Mesendoderm (in vitro differentiated cells): Measurements from ENCODE around the gene FXN.
A peak's percentile ranks its signal among the peaks of the same experiment; 100 is the strongest.

ENCODE experiments used
- DNase-seq: peaks from one replicate; pipeline ENCODE4 v3.0.0; 2013
- H2AK5ac ChIP-seq: 2 replicates; pipeline ENCODE4 v1.6.1; 2013; ENCODE audit warnings: low read length, inconsistent platforms
- H2BK120ac ChIP-seq: 2 replicates; pipeline ENCODE4 v1.6.1; 2013; ENCODE audit warnings: low read depth, mild to moderate bottlenecking, low read length, moderate library complexity, mixed read lengths
- H2BK15ac ChIP-seq: replicated peaks from 2 replicates; pipeline ENCODE4 v1.6.1; 2013; ENCODE audit warnings: low read depth, mild to moderate bottlenecking, moderate library complexity
- H2BK5ac ChIP-seq: 2 replicates; pipeline ENCODE4 v1.6.1; 2013; ENCODE audit warnings: low read length, inconsistent platforms
- H3K18ac ChIP-seq: 2 replicates; pipeline ENCODE4 v1.6.1; 2013; ENCODE audit warnings: mild to moderate bottlenecking, low read length, mixed read lengths
- H3K23ac ChIP-seq: one replicate; pipeline ENCODE4 v1.6.1; 2013; ENCODE audit warnings: low read length
- H3K27ac ChIP-seq: 2 replicates; pipeline ENCODE4 v1.5.1; 2013; ENCODE audit warnings: low read depth, mild to moderate bottlenecking, inconsistent platforms, low read length, moderate library complexity
- H3K27me3 ChIP-seq: 2 replicates; pipeline ENCODE4 v1.6.1; 2013; ENCODE audit warnings: low read length, control low read depth, mild to moderate bottlenecking, inconsistent platforms; ENCODE audit not compliant: insufficient read depth, poor library complexity
- H3K36me3 ChIP-seq: 2 replicates; pipeline ENCODE4 v1.6.1; 2013; ENCODE audit warnings: low read length, inconsistent platforms; ENCODE audit not compliant: control insufficient read depth, insufficient read depth
- H3K4ac ChIP-seq: one replicate; pipeline ENCODE4 v1.6.1; 2013; ENCODE audit warnings: low read depth, mild to moderate bottlenecking, low read length, moderate library complexity
- H3K4me1 ChIP-seq: 2 replicates; pipeline ENCODE4 v1.6.1; 2013; ENCODE audit warnings: low read depth, low read length, inconsistent platforms; ENCODE audit not compliant: control insufficient read depth
- H3K4me2 ChIP-seq: 2 replicates; pipeline ENCODE4 v1.6.1; 2013; ENCODE audit warnings: low read length
- H3K4me3 ChIP-seq: 2 replicates; pipeline ENCODE4 v1.5.1; 2013; ENCODE audit warnings: mild to moderate bottlenecking, low read length
- H3K56ac ChIP-seq: one replicate; pipeline ENCODE4 v1.6.1; 2013; ENCODE audit warnings: low read length
- H3K79me1 ChIP-seq: 2 replicates; pipeline ENCODE4 v1.6.1; 2013; ENCODE audit warnings: low read length, inconsistent platforms
- H3K79me2 ChIP-seq: 2 replicates; pipeline ENCODE4 v1.6.1; 2013; ENCODE audit warnings: mild to moderate bottlenecking, low read length; ENCODE audit not compliant: control insufficient read depth, insufficient read depth
- H3K9ac ChIP-seq: 2 replicates; pipeline ENCODE4 v1.6.1; 2013; ENCODE audit warnings: low read length, inconsistent platforms
- H4K5ac ChIP-seq: one replicate; pipeline ENCODE4 v1.6.1; 2013; ENCODE audit warnings: low read length
- H4K8ac ChIP-seq: one replicate; pipeline ENCODE4 v1.6.1; 2013; ENCODE audit warnings: low read depth, mild to moderate bottlenecking, control low read depth, low read length, moderate library complexity
- WGBS: extraction: QIAGEN DNeasy Blood & Tissue Kit; methylation state at CpG from one replicate; pipeline ENCODE4 v1.1.7; 2013; ENCODE audit warnings: low lambda C conversion rate, missing lambda C conversion rate; ENCODE audit not compliant: insufficient coverage; ENCODE audit errors: extremely low coverage; 5-methylcytosine and 5-hydroxymethylcytosine counted together

The FXN gene

GRCh38 chr9:69086769-69087168 lies 51.2 kb downstream of the FXN start:
- H2BK15ac ChIP-seq = no peak overlapping the region
- H2BK120ac ChIP-seq = no peak overlapping the region
- H3K79me1 ChIP-seq = no peaks in the 10 kb centered on the region
- no peak overlapping the region for H4K8ac ChIP-seq
- no peak overlapping the region for H3K23ac ChIP-seq
- H3K56ac ChIP-seq = no peak overlapping the region
- no peak overlapping the region for H3K27ac ChIP-seq
- no peaks in the 10 kb centered on the region for H3K36me3 ChIP-seq
- H2BK5ac ChIP-seq = no peak overlapping the region
- no peak overlapping the region for H2AK5ac ChIP-seq
- H3K27me3 ChIP-seq = no peaks in the 10 kb centered on the region
- no peak overlapping the region for H3K9ac ChIP-seq
- no peak overlapping the region for H3K4me2 ChIP-seq
- H3K4me3 ChIP-seq = no peak overlapping the region
- H3K18ac ChIP-seq = no peak overlapping the region
- H3K79me2 ChIP-seq = no peaks in the 10 kb centered on the region
- H3K4me1 ChIP-seq = peaks cover 11% of the 10 kb centered on the region
- H4K5ac ChIP-seq = no peak overlapping the region
- WGBS = no CpG with 5 or more reads among the region's 2 CpGs
- DNase-seq = no peak
- H3K4ac ChIP-seq = no peak overlapping the region

GRCh38 chr9:69089082-69089481 lies 53.5 kb downstream of the FXN start:
- no peak overlapping the region for H2BK15ac ChIP-seq
- no peaks in the 10 kb centered on the region for H3K79me1 ChIP-seq
- no CpG with 5 or more reads among the region's 5 CpGs for WGBS
- H3K4me3 ChIP-seq = no peak overlapping the region
- H3K9ac ChIP-seq = no peak overlapping the region
- no peaks in the 10 kb centered on the region for H3K36me3 ChIP-seq
- peak overlapping the region; percentile 80 for H3K27ac ChIP-seq
- H3K27me3 ChIP-seq = no peaks in the 10 kb centered on the region
- peaks cover 11% of the 10 kb centered on the region for H3K4me1 ChIP-seq
- H3K23ac ChIP-seq = no peak overlapping the region
- peak overlapping the region; percentile 15 for H2BK5ac ChIP-seq
- H3K18ac ChIP-seq = peak overlapping the region; percentile 76
- H3K56ac ChIP-seq = no peak overlapping the region
- no peak overlapping the region for H2BK120ac ChIP-seq
- no peak overlapping the region for H3K4ac ChIP-seq
- DNase-seq = peak; percentile 17
- no peaks in the 10 kb centered on the region for H3K79me2 ChIP-seq
- no peak overlapping the region for H4K8ac ChIP-seq
- H2AK5ac ChIP-seq = no peak overlapping the region
- H3K4me2 ChIP-seq = no peak overlapping the region
- no peak overlapping the region for H4K5ac ChIP-seq

GRCh38 chr9:69089491-69089890 lies 53.9 kb downstream of the FXN start:
- Histone ChIP-seq H3K27me3 (no peaks in the 10 kb centered on the region), H3K4ac (no peak overlapping the region), H2BK5ac (no peak overlapping the region), H2AK5ac (no peak overlapping the region), H4K8ac (no peak overlapping the region), H3K56ac (no peak overlapping the region), H2BK15ac (peak overlapping the region; percentile 77), H3K36me3 (no peaks in the 10 kb centered on the region), H3K18ac (peak overlapping the region; percentile 76), H3K9ac (no peak overlapping the region), H3K23ac (peak overlapping the region; percentile 15), H3K79me1 (no peaks in the 10 kb centered on the region), H3K4me1 (peaks cover 11% of the 10 kb centered on the region), H3K79me2 (no peaks in the 10 kb centered on the region), H2BK120ac (peak overlapping the region; percentile 95), H3K4me3 (no peak overlapping the region), H3K4me2 (no peak overlapping the region), H3K27ac (peak overlapping the region; percentile 80), H4K5ac (no peak overlapping the region)
- no CpG with 5 or more reads among the region's 9 CpGs for WGBS
- peak; percentile 64 for DNase-seq

GRCh38 chr9:69090140-69090750 lies 54.7 kb downstream of the FXN start:
- Histone ChIP-seq H2AK5ac (no peak overlapping the region), H3K36me3 (no peaks in the 10 kb centered on the region), H3K9ac (peak overlapping the region; percentile 36), H3K18ac (peak overlapping the region; percentile 76), H4K8ac (no peak overlapping the region), H3K4me1 (peaks cover 11% of the 10 kb centered on the region), H3K79me1 (no peaks in the 10 kb centered on the region), H3K56ac (peak overlapping the region; percentile 25), H2BK120ac (peak overlapping the region; percentile 95), H3K27ac (peak overlapping the region; percentile 80), H3K79me2 (no peaks in the 10 kb centered on the region), H3K4me3 (no peak overlapping the region), H3K4ac (peak overlapping the region; percentile 52), H3K23ac (no peak overlapping the region), H3K4me2 (peak overlapping the region; percentile 23), H2BK15ac (peak overlapping the region; percentile 77), H2BK5ac (peak overlapping the region; percentile 14), H3K27me3 (no peaks in the 10 kb centered on the region), H4K5ac (no peak overlapping the region)
- DNase-seq = peak; percentile 80
- no CpG with 5 or more reads among the region's 4 CpGs for WGBS

GRCh38 chr9:69090946-69091345 lies 55.4 kb downstream of the FXN start:
- Histone ChIP-seq H2AK5ac (no peak overlapping the region), H3K23ac (no peak overlapping the region), H3K18ac (no peak overlapping the region), H3K4me3 (no peak overlapping the region), H3K4me1 (peaks cover 11% of the 10 kb centered on the region), H3K4me2 (no peak overlapping the region), H3K79me2 (no peaks in the 10 kb centered on the region), H4K5ac (no peak overlapping the region), H3K9ac (no peak overlapping the region), H3K27me3 (no peaks in the 10 kb centered on the region), H2BK5ac (no peak overlapping the region), H2BK120ac (no peak overlapping the region), H3K79me1 (no peaks in the 10 kb centered on the region), H3K4ac (no peak overlapping the region), H2BK15ac (peak overlapping the region; percentile 85), H3K27ac (no peak overlapping the region), H3K36me3 (no peaks in the 10 kb centered on the region), H4K8ac (no peak overlapping the region), H3K56ac (no peak overlapping the region)
- no peak for DNase-seq
- no CpG with 5 or more reads among the region's 3 CpGs for WGBS
